Parathyroid adenoma (tissue), 2 donors: Measurements from ENCODE around the gene POLD4.
A peak's percentile ranks its signal among the peaks of the same experiment; 100 is the strongest.

Experiments used
- H2AFZ ChIP-seq: fragments of 300-600 bp; sonication (generic); one replicate; pipeline ENCODE4 v1.7.0; 2017; ENCODE audit warnings: antibody characterized with exemption, mild to moderate bottlenecking
- H3K27ac ChIP-seq: fragments of 300-600 bp; sonication (generic); one replicate; pipeline ENCODE4 v1.7.0; 2017
- H3K27me3 ChIP-seq: fragments of 300-600 bp; sonication (generic); one replicate; pipeline ENCODE4 v1.7.0; 2017; ENCODE audit warnings: low read length; ENCODE audit not compliant: control insufficient read depth, insufficient read depth
- H3K36me3 ChIP-seq: fragments of 300-600 bp; sonication (generic); one replicate; pipeline ENCODE4 v1.7.0; 2017; ENCODE audit warnings: low read length; ENCODE audit not compliant: control insufficient read depth, insufficient read depth
- H3K4me1 ChIP-seq: fragments of 300-600 bp; sonication (generic); one replicate; pipeline ENCODE4 v1.7.0; 2017; ENCODE audit warnings: control low read depth
- H3K4me2 ChIP-seq: fragments of 300-600 bp; sonication (generic); one replicate; pipeline ENCODE4 v1.7.0; 2017; ENCODE audit warnings: low read length
- H3K4me3 ChIP-seq: fragments of 300-600 bp; sonication (generic); one replicate; pipeline ENCODE4 v1.7.0; 2017; ENCODE audit warnings: low read depth, low read length
- H3K79me2 ChIP-seq: fragments of 300-600 bp; sonication (generic); one replicate; pipeline ENCODE4 v1.7.0; 2017; ENCODE audit warnings: control low read depth
- H3K9ac ChIP-seq: fragments of 300-600 bp; sonication (generic); one replicate; pipeline ENCODE4 v1.7.0; 2017; ENCODE audit warnings: mild to moderate bottlenecking
- H3K9me3 ChIP-seq: fragments of 300-600 bp; sonication (generic); one replicate; pipeline ENCODE4 v1.7.0; 2017; ENCODE audit warnings: low read length; ENCODE audit not compliant: control insufficient read depth
- TF ChIP-seq, protein P1 (sequence below): fragments of 300-600 bp; sonication (generic); IDR thresholded peaks from one replicate; pipeline ENCODE4 v1.7.0; 2017; ENCODE audit warnings: antibody characterized with exemption, mild to moderate bottlenecking
- donor health status: primary hyperparathyroidism.

Gene POLD4

DNA sequence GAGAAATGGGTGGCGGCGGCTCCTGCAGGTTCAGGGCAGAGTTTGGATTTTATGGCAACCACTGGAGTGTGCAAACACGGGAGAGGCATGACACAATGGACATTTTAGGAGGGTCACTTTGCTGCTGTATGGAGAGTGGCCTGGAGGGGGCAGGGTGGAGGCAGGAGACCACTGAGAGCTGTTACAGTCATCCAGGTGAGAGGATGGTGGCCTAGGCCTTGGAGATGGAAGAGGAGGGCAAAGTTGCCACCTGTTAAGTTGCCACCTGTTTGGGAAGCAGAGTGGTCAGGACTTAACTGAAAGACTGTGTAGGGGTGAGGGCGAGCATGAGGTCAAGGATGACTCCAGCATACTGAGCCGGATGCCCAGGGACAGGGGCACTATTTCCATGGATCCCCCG is 36.1 kb upstream of the POLD4 start:
- H3K79me2 ChIP-seq: no peaks in the 10 kb centered on the region
- TF ChIP-seq, protein P1, sequence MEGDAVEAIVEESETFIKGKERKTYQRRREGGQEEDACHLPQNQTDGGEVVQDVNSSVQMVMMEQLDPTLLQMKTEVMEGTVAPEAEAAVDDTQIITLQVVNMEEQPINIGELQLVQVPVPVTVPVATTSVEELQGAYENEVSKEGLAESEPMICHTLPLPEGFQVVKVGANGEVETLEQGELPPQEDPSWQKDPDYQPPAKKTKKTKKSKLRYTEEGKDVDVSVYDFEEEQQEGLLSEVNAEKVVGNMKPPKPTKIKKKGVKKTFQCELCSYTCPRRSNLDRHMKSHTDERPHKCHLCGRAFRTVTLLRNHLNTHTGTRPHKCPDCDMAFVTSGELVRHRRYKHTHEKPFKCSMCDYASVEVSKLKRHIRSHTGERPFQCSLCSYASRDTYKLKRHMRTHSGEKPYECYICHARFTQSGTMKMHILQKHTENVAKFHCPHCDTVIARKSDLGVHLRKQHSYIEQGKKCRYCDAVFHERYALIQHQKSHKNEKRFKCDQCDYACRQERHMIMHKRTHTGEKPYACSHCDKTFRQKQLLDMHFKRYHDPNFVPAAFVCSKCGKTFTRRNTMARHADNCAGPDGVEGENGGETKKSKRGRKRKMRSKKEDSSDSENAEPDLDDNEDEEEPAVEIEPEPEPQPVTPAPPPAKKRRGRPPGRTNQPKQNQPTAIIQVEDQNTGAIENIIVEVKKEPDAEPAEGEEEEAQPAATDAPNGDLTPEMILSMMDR: peak; percentile 26
- no peaks in the 10 kb centered on the region for H3K9me3 ChIP-seq
- no peak overlapping the region for H3K4me2 ChIP-seq
- H3K27ac ChIP-seq: no peak overlapping the region
- no peaks in the 10 kb centered on the region for H3K27me3 ChIP-seq
- no peak overlapping the region for H3K4me3 ChIP-seq
- H3K4me1 ChIP-seq: no peaks in the 10 kb centered on the region
- H2AFZ ChIP-seq: no peak overlapping the region
- no peak overlapping the region for H3K9ac ChIP-seq
- H3K36me3 ChIP-seq: no peaks in the 10 kb centered on the region

DNA sequence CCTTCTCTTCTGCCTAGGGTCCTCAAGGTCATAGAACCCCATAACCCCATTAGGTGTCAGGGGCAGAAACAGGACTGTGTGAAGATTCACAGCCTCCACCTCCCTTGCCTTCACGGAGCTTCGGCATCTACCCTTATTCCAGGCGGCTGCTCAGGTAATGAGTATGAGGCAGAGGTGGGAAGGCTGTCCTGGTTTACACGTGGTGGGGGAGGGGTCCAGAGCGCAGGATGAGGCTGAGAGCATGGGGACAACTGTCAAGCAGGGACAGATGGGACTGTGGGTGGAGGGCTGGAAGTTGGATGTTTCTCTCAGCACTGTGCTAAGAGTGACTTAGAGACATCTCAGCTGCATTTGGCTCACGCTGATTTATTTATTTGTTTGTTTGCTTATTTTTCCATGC is 34.2 kb upstream of the POLD4 start:
- no peak overlapping the region for H2AFZ ChIP-seq
- no peaks in the 10 kb centered on the region for H3K79me2 ChIP-seq
- H3K27ac ChIP-seq: no peak overlapping the region
- H3K9me3 ChIP-seq: no peaks in the 10 kb centered on the region
- TF ChIP-seq, protein P1: no peak
- H3K4me2 ChIP-seq: no peak overlapping the region
- H3K4me3 ChIP-seq: no peak overlapping the region
- H3K27me3 ChIP-seq: no peaks in the 10 kb centered on the region
- no peaks in the 10 kb centered on the region for H3K4me1 ChIP-seq
- H3K9ac ChIP-seq: no peak overlapping the region
- H3K36me3 ChIP-seq: no peaks in the 10 kb centered on the region

DNA sequence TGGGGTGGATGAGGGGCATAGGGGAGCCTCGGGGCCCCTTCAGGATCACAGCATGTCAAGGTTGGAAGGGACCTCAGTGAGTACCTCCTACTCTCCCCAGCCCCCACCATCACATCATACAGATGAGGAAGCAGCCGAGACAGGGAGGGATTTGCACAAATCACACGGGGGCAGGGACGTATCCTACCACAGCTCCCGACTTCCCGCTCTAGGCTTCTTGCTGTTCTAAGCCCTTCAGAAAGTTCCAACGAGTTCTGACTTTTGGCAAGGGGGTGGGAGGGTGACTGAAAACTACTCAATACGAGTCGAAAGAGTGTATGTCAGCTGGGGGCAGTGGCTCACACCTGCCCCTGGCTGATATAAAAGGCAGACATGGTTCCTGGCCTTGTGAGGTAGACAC is 33.7 kb upstream of the POLD4 start:
- Histone ChIP-seq H3K4me2 (no peak overlapping the region), H3K9ac (no peak overlapping the region), H3K27ac (no peak overlapping the region), H3K4me1 (no peaks in the 10 kb centered on the region), H3K79me2 (no peaks in the 10 kb centered on the region), H3K4me3 (no peak overlapping the region), H3K9me3 (no peaks in the 10 kb centered on the region), H3K27me3 (no peaks in the 10 kb centered on the region), H3K36me3 (no peaks in the 10 kb centered on the region), H2AFZ (no peak overlapping the region)
- TF ChIP-seq, protein P1: no peak

DNA sequence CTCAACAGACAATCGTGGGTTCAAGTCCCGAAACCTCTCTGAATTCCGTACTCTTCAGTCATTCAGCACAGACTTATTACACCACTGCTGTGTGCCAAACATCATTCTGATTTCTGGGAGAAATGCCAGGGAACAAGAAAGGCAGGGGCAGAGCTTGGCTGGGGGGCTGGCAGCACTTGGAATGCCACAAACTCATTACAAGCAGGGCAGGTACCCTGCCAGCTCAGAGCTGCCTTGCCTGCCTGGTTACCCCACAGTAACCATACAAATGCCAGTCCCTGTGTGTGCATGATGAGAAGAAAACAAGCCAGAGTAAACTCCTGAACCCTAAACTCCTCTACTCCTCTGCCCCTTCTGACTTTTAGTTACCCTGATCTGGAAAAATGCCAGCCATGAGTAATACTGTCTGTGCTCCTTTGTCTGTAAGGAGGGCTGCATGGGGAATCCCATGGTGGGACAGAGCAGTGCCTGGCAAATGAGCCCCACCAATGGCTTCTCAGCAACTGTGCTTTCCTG is 31.6 kb upstream of the POLD4 start:
- Histone ChIP-seq H3K27me3 (no peaks in the 10 kb centered on the region), H2AFZ (no peak overlapping the region), H3K79me2 (no peaks in the 10 kb centered on the region), H3K27ac (no peak overlapping the region), H3K4me2 (no peak overlapping the region), H3K9ac (no peak overlapping the region), H3K36me3 (no peaks in the 10 kb centered on the region), H3K4me1 (no peaks in the 10 kb centered on the region), H3K4me3 (no peak overlapping the region), H3K9me3 (no peaks in the 10 kb centered on the region)
- TF ChIP-seq, protein P1: no peak
